GM19455 (cell line): ENCODE results near the gene HS3ST1.
A peak's percentile ranks its signal among the peaks of the same experiment; 100 is the strongest.

Source experiments
- ATAC-seq: cut with Tn5 transposase; IDR thresholded peaks from one replicate; pipeline ENCODE4 v1.9.1; 2021; ENCODE audit not compliant: unreplicated experiment

Gene HS3ST1

GRCh38 chr4:11428231-11428898, at the start of gene HS3ST1:
Gene HS3ST1 (minus strand): TSS chr4:11428894. CDS start chr4:11400005, 28,889 bp downstream.
- ATAC-seq = peak; percentile 38

GRCh38 chr4:11475871-11476270, 47.2 kb upstream of the HS3ST1 start:
- ATAC-seq = no peak

GRCh38 chr4:11474146-11474545, 45.5 kb upstream of the HS3ST1 start:
- no peak for ATAC-seq

GRCh38 chr4:11472535-11472934, 43.8 kb upstream of the HS3ST1 start:
- no peak for ATAC-seq

GRCh38 chr4:11471618-11472017, 42.9 kb upstream of the HS3ST1 start:
- peak; percentile 57 for ATAC-seq

- ATAC-seq = no peak
These were observed 42.4 kb upstream of the HS3ST1 start for GRCh38 chr4:11471046-11471441.

GRCh38 chr4:11470438-11471045, 41.8 kb upstream of the HS3ST1 start:
- peak; percentile 50 for ATAC-seq

GRCh38 chr4:11469650-11470437, 41.1 kb upstream of the HS3ST1 start:
- peak; percentile 69 for ATAC-seq

- ATAC-seq = no peak
These were observed 40.2 kb upstream of the HS3ST1 start for GRCh38 chr4:11468901-11469300.

GRCh38 chr4:11467931-11468330, 39.2 kb upstream of the HS3ST1 start:
- ATAC-seq = no peak

GRCh38 chr4:11463707-11464106, 35.0 kb upstream of the HS3ST1 start:
- no peak for ATAC-seq

- no peak for ATAC-seq
These were observed 27.7 kb upstream of the HS3ST1 start for GRCh38 chr4:11456401-11456800.

GRCh38 chr4:11455201-11455835, 26.6 kb upstream of the HS3ST1 start:
- no peak for ATAC-seq

GRCh38 chr4:11451716-11452115, 23.0 kb upstream of the HS3ST1 start:
- ATAC-seq = no peak

GRCh38 chr4:11446155-11446811, 17.6 kb upstream of the HS3ST1 start:
- ATAC-seq = no peak

GRCh38 chr4:11441194-11441556, 12.5 kb upstream of the HS3ST1 start:
- no peak for ATAC-seq

- no peak for ATAC-seq
These were observed 11.9 kb upstream of the HS3ST1 start for GRCh38 chr4:11440481-11441193.

GRCh38 chr4:11439836-11440235, 11.1 kb upstream of the HS3ST1 start:
- ATAC-seq = no peak

- no peak for ATAC-seq
These were observed 10.0 kb upstream of the HS3ST1 start for GRCh38 chr4:11438647-11439046.

- peak; percentile 56 for ATAC-seq
These were observed 8.0 kb upstream of the HS3ST1 start for GRCh38 chr4:11436673-11437072.
